ENCODE measurements around the gene ATP2A2. TPM values are rescaled to one million over a fixed set of nuclear protein-coding genes. Genes with fewer than 3 reads are reported as not detected.

The ATP2A2 gene
- total RNA-seq, 1 donor from 2014 or later, result 1,955 TPM

DNA sequence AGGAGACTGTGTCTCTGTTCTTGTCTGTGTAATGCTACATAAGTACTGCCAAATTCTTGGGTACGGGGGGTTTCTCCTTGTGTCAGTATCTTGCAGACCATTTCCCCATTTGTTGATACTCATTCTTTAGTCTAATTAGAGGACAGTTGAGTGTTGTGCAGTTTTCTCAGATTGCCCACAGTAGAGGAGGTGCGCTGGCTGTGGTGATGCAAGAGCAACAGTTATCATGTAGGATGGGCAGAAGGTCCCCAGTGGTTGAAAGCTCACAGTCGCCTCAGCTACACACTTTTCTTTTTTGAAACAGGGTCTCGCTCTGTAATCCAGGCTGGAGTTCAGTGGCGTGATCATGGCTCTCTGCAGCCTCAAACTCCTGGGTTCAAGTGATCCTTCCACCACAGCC, 37.8 kb upstream of the ATP2A2 start:
- no peak for DNase-seq
- Histone ChIP-seq H3K4me1 (peaks cover 32% of the 10 kb centered on the region), H3K4me3 (no peak overlapping the region), H3K27me3 (ENCODE audit: low read depth) (no peaks in the 10 kb centered on the region), H3K27ac (replicated peaks) (peak overlapping the region; percentile 94), H3K9me3 (replicated peaks) (peaks cover 6% of the 10 kb centered on the region), H3K36me3 (no peaks in the 10 kb centered on the region)
- TF ChIP-seq CTCF (IDR thresholded peaks at IDR 0.05; ENCODE audit: borderline replicate concordance), result no peak
- intact Hi-C loops (cut with micrococcal nuclease), result no loop called here

DNA sequence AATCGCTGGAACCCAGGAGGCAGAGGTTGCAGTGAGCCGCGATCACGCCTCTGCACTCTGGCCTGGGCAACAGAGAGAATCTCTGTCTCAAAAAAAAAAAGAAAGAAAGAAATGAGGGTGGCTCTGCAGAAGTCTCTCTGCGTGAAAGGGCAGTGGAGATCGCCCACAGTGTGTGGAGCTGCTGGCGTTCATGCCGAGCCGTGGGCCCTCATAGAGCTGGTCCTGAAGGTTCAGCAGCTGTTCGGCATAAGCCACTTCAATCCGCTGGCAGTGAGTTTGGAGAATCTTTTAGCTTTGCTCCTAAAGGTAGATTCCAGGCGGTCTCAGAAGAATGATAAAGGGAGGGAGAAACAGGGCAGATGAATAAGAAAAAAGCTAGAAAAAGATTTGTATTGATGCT, 36.7 kb upstream of the ATP2A2 start:
- H3K36me3 ChIP-seq, result no peaks in the 10 kb centered on the region
- DNase-seq, result no peak
- intact Hi-C loops (cut with micrococcal nuclease), result no loop called here
- H3K27me3 ChIP-seq (ENCODE audit: low read depth), result no peaks in the 10 kb centered on the region
- H3K9me3 ChIP-seq (replicated peaks), result peaks cover 6% of the 10 kb centered on the region
- H3K4me3 ChIP-seq, result peak overlapping the region; percentile 29
- TF ChIP-seq CTCF (IDR thresholded peaks at IDR 0.05; ENCODE audit: borderline replicate concordance), result no peak
- H3K27ac ChIP-seq (replicated peaks), result peak overlapping the region; percentile 94
- H3K4me1 ChIP-seq, result peaks cover 44% of the 10 kb centered on the region

- intact Hi-C loops (cut with micrococcal nuclease), result no loop called here
- peaks cover 49% of the 10 kb centered on the region for H3K4me1 ChIP-seq
- peaks cover 6% of the 10 kb centered on the region for H3K9me3 ChIP-seq (replicated peaks)
- H3K36me3 ChIP-seq, result no peaks in the 10 kb centered on the region
- peak overlapping the region; percentile 29 for H3K4me3 ChIP-seq
- peak overlapping the region; percentile 94 for H3K27ac ChIP-seq (replicated peaks)
- no peaks in the 10 kb centered on the region for H3K27me3 ChIP-seq (ENCODE audit: low read depth)
- peak; percentile 80 for DNase-seq
- no peak for TF ChIP-seq CTCF (IDR thresholded peaks at IDR 0.05; ENCODE audit: borderline replicate concordance)
These were observed 36.2 kb upstream of the ATP2A2 start for GRCh38 chr12:110244829-110245228.

DNA sequence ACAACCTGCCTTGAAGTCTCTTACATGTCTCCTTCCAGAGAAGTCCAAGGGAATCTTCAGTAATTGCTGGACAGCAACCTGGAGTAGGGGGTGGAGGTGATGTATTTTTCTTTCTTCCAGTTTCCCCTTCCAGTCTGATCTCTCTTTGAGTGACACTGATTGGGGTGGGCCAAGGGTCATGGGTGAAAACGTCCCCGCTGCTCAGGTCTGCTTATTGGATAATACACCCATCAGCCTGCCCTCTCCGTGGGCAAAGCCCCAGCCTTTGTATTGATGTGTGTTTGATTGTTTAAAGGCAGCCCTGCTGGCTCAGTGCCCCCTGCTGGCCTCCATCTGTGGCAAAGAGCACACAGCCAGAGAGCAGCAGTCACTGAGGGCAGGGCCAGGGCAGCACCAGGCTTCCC, 35.7 kb upstream of the ATP2A2 start:
- Histone ChIP-seq H3K27me3 (ENCODE audit: low read depth) (no peaks in the 10 kb centered on the region), H3K4me1 (peaks cover 54% of the 10 kb centered on the region), H3K36me3 (no peaks in the 10 kb centered on the region), H3K9me3 (replicated peaks) (peaks cover 6% of the 10 kb centered on the region), H3K4me3 (peak overlapping the region; percentile 12), H3K27ac (replicated peaks) (peak overlapping the region; percentile 94)
- intact Hi-C loops (cut with micrococcal nuclease), result no loop called here
- TF ChIP-seq CTCF (IDR thresholded peaks at IDR 0.05; ENCODE audit: borderline replicate concordance), result peak; percentile 26
- peak; percentile 54 for DNase-seq

GRCh38 chr12:110246636-110247339, 34.3 kb upstream of the ATP2A2 start:
- no peaks in the 10 kb centered on the region for H3K36me3 ChIP-seq
- DNase-seq, result no peak
- H3K9me3 ChIP-seq (replicated peaks), result peaks cover 6% of the 10 kb centered on the region
- H3K27me3 ChIP-seq (ENCODE audit: low read depth), result no peaks in the 10 kb centered on the region
- no peak for TF ChIP-seq CTCF (IDR thresholded peaks at IDR 0.05; ENCODE audit: borderline replicate concordance)
- H3K27ac ChIP-seq (replicated peaks), result peak overlapping the region; percentile 94
- peak overlapping the region; percentile 33 for H3K4me3 ChIP-seq
- peaks cover 64% of the 10 kb centered on the region for H3K4me1 ChIP-seq
- intact Hi-C loops (cut with micrococcal nuclease), result no loop called here

Measured in left ventricle myocardium inferior (tissue), 1 donor.